HepG2 (cell line): ENCODE measurements around the gene SMOC1.

ENCODE experiments used
- ARID2 ChIP-seq: sonication (generic); formaldehyde crosslinking; IDR thresholded peaks from 2 replicates; pipeline ENCODE4 v1.8.1; 2022; ENCODE audit warnings: mild to moderate bottlenecking, missing genetic modification reagents, borderline replicate concordance
- MAFF ChIP-seq: IDR thresholded peaks from 2 replicates; pipeline ENCODE4 v1.6.1; 2011; ENCODE audit warnings: low read depth, low read length, improper control_type of control experiment
- MTA1 ChIP-seq: sonication (generic); formaldehyde crosslinking; IDR thresholded peaks from 2 replicates; pipeline ENCODE4 v1.4.0; 2020; ENCODE audit warnings: missing genetic modification reagents, mild to moderate bottlenecking, borderline replicate concordance
- MYPOP ChIP-seq: sonication (generic); formaldehyde crosslinking; IDR thresholded peaks from 2 replicates; pipeline ENCODE4 v1.8.1; 2023; ENCODE audit warnings: mild to moderate bottlenecking, moderate library complexity, missing genetic modification reagents
- NFE2 ChIP-seq: sonication (generic); formaldehyde crosslinking; IDR thresholded peaks from 2 replicates; pipeline ENCODE4 v1.4.0; 2020; ENCODE audit warnings: missing genetic modification reagents
- POLR2A ChIP-seq, 2 experiments: IDR thresholded peaks; 2 replicates each; pipeline ENCODE4 v1.6.1; 2011; ENCODE audit warnings: low read depth in 2 of 2, low read length in 2 of 2, mild to moderate bottlenecking in 1 of 2, moderate library complexity in 1 of 2; ENCODE audit not compliant: insufficient read depth in 1 of 2
- RCOR2 ChIP-seq: IDR thresholded peaks from 2 replicates; pipeline ENCODE4 v1.6.1; 2016; ENCODE audit warnings: missing biosample characterization, missing genetic modification reagents
- SAFB2 ChIP-seq: sonication (generic); formaldehyde crosslinking; IDR thresholded peaks from 2 replicates; pipeline ENCODE4 v1.5.1; 2020; ENCODE audit warnings: missing genetic modification reagents, low read depth, mild to moderate bottlenecking, borderline replicate concordance
- SOX5 ChIP-seq: IDR thresholded peaks from 2 replicates; pipeline ENCODE4 v1.6.1; 2016; ENCODE audit warnings: borderline replicate concordance
- TCF12 ChIP-seq, 2 experiments: fragments of 450-650 bp in 1 of 2; sonication (generic) in 1 of 2; formaldehyde crosslinking in 1 of 2; IDR thresholded peaks; 2 replicates each; pipeline versions ENCODE4 v1.6.1 to v1.8.0; 2017 to 2022; ENCODE audit warnings: antibody characterized with exemption in 1 of 2, mild to moderate bottlenecking in 1 of 2, missing genetic modification reagents in 1 of 2, moderate library complexity in 1 of 2
- ZNF280D ChIP-seq: sonication (generic); formaldehyde crosslinking; IDR thresholded peaks from 2 replicates; pipeline ENCODE4 v1.5.1; 2020; ENCODE audit warnings: mild to moderate bottlenecking, missing genetic modification reagents
- ZNF431 ChIP-seq: sonication (generic); formaldehyde crosslinking; IDR thresholded peaks from 2 replicates; pipeline ENCODE4 v1.9.0; 2022; ENCODE audit warnings: missing genetic modification reagents, low read depth, mild to moderate bottlenecking, borderline replicate concordance
- ZNF878 ChIP-seq: sonication (generic); formaldehyde crosslinking; IDR thresholded peaks from 2 replicates; pipeline ENCODE4 v1.8.1; 2023; ENCODE audit warnings: mild to moderate bottlenecking, missing genetic modification reagents, moderate library complexity
- TF ChIP-seq, protein P1 (sequence below): sonication (generic); formaldehyde crosslinking; IDR thresholded peaks from 2 replicates; pipeline ENCODE4 v1.4.0; 2020; ENCODE audit warnings: mild to moderate bottlenecking, missing genetic modification reagents

GRCh38 chr14:70080076-70080475, 200.9 kb downstream of the SMOC1 start:
- TF ChIP-seq ZNF280D (CRISPR knock-in tag), result no peak
- no peak for TF ChIP-seq POLR2A (IDR thresholded peaks at IDR 0.05; ENCODE audit: insufficient read depth in 1 of 2, low read depth in 2 of 2, low read length in 2 of 2)
- TF ChIP-seq ARID2 (CRISPR knock-in tag), result no peak
- TF ChIP-seq NFE2 (CRISPR knock-in tag), result no peak
- TF ChIP-seq TCF12 (IDR thresholded peaks at IDR 0.05), result no peak
- no peak for TF ChIP-seq TCF12 (CRISPR knock-in tag; IDR thresholded peaks at IDR 0.05)
- no peak for TF ChIP-seq MAFF
- TF ChIP-seq MYPOP (CRISPR knock-in tag), result no peak
- TF ChIP-seq SOX5, result no peak
- no peak for TF ChIP-seq ZNF878 (CRISPR knock-in tag)
- TF ChIP-seq SAFB2, result no peak
- TF ChIP-seq, protein P1, sequence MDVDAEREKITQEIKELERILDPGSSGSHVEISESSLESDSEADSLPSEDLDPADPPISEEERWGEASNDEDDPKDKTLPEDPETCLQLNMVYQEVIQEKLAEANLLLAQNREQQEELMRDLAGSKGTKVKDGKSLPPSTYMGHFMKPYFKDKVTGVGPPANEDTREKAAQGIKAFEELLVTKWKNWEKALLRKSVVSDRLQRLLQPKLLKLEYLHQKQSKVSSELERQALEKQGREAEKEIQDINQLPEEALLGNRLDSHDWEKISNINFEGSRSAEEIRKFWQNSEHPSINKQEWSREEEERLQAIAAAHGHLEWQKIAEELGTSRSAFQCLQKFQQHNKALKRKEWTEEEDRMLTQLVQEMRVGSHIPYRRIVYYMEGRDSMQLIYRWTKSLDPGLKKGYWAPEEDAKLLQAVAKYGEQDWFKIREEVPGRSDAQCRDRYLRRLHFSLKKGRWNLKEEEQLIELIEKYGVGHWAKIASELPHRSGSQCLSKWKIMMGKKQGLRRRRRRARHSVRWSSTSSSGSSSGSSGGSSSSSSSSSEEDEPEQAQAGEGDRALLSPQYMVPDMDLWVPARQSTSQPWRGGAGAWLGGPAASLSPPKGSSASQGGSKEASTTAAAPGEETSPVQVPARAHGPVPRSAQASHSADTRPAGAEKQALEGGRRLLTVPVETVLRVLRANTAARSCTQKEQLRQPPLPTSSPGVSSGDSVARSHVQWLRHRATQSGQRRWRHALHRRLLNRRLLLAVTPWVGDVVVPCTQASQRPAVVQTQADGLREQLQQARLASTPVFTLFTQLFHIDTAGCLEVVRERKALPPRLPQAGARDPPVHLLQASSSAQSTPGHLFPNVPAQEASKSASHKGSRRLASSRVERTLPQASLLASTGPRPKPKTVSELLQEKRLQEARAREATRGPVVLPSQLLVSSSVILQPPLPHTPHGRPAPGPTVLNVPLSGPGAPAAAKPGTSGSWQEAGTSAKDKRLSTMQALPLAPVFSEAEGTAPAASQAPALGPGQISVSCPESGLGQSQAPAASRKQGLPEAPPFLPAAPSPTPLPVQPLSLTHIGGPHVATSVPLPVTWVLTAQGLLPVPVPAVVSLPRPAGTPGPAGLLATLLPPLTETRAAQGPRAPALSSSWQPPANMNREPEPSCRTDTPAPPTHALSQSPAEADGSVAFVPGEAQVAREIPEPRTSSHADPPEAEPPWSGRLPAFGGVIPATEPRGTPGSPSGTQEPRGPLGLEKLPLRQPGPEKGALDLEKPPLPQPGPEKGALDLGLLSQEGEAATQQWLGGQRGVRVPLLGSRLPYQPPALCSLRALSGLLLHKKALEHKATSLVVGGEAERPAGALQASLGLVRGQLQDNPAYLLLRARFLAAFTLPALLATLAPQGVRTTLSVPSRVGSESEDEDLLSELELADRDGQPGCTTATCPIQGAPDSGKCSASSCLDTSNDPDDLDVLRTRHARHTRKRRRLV, result no peak
- no peak for TF ChIP-seq MTA1 (CRISPR knock-in tag)
- TF ChIP-seq RCOR2 (CRISPR knock-in tag), result no peak
- TF ChIP-seq ZNF431 (CRISPR knock-in tag), result no peak
